IPS-15b (cell line): Measurements from ENCODE around the gene PLD5.

Experiments used
- H3K27me3 ChIP-seq: one replicate; pipeline ENCODE4 v1.6.1; 2013; ENCODE audit warnings: low read length; ENCODE audit not compliant: control insufficient read depth, insufficient read depth
- H3K36me3 ChIP-seq: one replicate; pipeline ENCODE4 v1.6.1; 2013; ENCODE audit warnings: low read length; ENCODE audit not compliant: control insufficient read depth, insufficient read depth
- H3K4me1 ChIP-seq: one replicate; pipeline ENCODE4 v1.6.1; 2013; ENCODE audit warnings: mild to moderate bottlenecking, low read length; ENCODE audit not compliant: control insufficient read depth, insufficient read depth
- H3K4me3 ChIP-seq: one replicate; pipeline ENCODE4 v1.5.1; 2013; ENCODE audit warnings: low read depth, low read length
- H3K9ac ChIP-seq: one replicate; pipeline ENCODE4 v1.6.1; 2013; ENCODE audit warnings: low read depth, mild to moderate bottlenecking, low read length
- H3K9me3 ChIP-seq: one replicate; pipeline ENCODE4 v1.6.1; 2013; ENCODE audit warnings: mild to moderate bottlenecking, low read length; ENCODE audit not compliant: control insufficient read depth, insufficient read depth

The PLD5 gene

DNA sequence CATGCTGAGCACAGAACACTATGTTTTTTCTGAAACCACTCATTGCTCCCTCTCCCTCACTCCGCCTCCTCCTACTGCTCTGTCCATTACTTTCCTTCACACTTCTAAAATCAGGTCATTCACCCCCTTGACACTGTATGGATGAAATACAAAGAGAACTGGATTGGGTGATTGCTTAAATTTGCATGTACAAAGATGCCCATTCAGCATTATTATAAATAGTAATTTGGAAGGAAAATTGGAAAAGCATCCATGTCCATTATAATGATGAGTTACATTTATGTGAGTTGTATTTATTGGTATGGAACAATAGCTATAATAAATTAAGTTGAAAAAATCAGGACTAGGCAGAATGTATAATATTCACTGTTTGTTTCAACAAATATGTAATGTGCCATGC lies 83.7 kb downstream of the PLD5 start:
- no peaks in the 10 kb centered on the region for H3K27me3 ChIP-seq
- H3K9me3 ChIP-seq = no peaks in the 10 kb centered on the region
- H3K4me1 ChIP-seq = no peaks in the 10 kb centered on the region
- no peak overlapping the region for H3K4me3 ChIP-seq
- no peaks in the 10 kb centered on the region for H3K36me3 ChIP-seq
- H3K9ac ChIP-seq = no peak overlapping the region

DNA sequence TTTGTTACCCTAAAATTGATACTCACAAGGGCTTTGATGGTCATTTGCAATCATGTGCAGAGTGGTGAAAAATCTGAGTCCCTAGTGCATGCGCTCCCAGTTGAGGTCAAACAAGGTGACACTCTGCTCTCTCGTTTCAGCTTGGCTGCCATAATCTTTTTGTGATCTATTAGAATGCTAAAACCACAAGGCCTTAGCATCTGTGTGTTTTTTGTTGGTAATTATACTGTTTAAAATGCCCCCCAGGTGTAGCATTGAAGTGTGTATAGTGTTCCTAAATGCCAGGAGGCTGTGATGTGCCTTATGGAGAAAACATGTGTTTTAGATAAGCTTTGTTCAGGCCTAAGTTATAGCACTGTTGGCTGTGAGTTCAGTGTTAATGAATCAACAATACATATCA lies 89.3 kb downstream of the PLD5 start:
- Histone ChIP-seq H3K9me3 (no peaks in the 10 kb centered on the region), H3K9ac (no peak overlapping the region), H3K4me1 (no peaks in the 10 kb centered on the region), H3K4me3 (no peak overlapping the region), H3K36me3 (no peaks in the 10 kb centered on the region), H3K27me3 (no peaks in the 10 kb centered on the region)

DNA sequence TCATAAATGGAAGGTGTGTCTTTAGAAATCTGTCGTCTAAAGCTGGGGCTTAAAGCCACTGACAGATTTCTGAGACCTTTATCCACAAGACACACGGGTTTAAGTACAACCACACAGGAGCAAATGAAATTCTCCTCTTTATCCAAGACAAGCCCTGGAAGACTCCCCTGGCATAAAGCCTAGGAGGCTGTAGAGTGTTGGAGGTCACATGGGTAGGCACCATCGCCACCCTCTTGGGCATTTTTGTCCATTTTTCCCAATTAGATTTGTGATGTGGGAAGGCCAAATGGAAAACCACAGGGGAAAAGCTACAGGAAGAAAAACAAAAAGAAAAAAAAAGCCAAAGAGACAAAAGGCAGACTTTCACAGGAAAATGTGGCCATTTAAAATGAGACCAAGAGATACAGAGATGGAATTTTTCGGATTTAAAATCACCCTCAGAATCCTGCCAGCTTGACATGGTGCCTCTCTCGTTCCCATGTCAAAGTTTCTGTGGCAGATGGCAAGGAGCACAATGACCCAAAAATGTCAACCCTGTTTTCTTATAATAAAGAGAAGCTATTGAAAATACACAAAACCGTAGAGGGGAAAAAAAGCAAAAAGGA lies 91.9 kb downstream of the PLD5 start:
- Histone ChIP-seq H3K9ac (no peak overlapping the region), H3K4me1 (no peaks in the 10 kb centered on the region), H3K9me3 (no peaks in the 10 kb centered on the region), H3K27me3 (no peaks in the 10 kb centered on the region), H3K36me3 (no peaks in the 10 kb centered on the region), H3K4me3 (no peak overlapping the region)

DNA sequence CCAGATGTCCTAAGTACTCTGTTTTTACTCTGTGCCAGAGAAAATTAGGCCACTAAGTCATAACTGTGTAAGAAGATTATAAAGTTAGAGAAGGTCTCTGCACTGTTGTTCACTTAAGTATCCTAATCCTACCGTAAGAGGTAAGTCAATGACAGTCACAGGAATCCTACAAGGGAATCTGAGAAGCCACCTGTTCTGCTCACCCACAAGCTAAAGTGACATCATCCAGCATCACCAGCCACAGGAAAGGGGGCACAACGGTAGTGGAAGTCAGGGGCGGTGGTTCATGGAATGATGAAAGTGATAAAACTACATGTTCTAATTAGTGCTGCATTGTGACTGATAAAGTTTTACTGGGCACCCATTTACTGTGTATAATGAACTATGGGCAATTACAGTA lies 92.7 kb downstream of the PLD5 start:
- H3K4me1 ChIP-seq = no peaks in the 10 kb centered on the region
- H3K36me3 ChIP-seq = no peaks in the 10 kb centered on the region
- no peak overlapping the region for H3K9ac ChIP-seq
- no peaks in the 10 kb centered on the region for H3K9me3 ChIP-seq
- no peaks in the 10 kb centered on the region for H3K27me3 ChIP-seq
- no peak overlapping the region for H3K4me3 ChIP-seq

DNA sequence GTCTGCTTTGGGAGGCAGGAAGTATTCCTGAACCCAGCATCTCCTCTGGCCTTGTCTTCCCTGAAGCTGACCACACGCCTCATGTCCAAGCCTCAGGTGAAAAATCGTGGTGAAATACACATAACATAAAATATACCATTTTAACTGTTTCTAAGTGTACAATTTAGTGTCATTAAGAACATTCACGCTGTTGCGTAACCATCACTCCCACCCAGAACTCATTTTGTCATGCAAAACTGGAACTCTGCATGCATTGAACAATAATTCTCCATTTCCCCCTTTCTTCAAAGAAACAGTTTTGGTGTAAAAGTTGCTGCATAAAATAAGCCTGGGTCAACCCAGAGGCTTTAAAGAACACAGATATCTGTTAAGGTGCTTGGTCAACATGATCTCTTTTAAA lies 93.5 kb downstream of the PLD5 start:
- Histone ChIP-seq H3K9me3 (no peaks in the 10 kb centered on the region), H3K36me3 (no peaks in the 10 kb centered on the region), H3K27me3 (no peaks in the 10 kb centered on the region), H3K4me3 (no peak overlapping the region), H3K4me1 (no peaks in the 10 kb centered on the region), H3K9ac (no peak overlapping the region)

DNA sequence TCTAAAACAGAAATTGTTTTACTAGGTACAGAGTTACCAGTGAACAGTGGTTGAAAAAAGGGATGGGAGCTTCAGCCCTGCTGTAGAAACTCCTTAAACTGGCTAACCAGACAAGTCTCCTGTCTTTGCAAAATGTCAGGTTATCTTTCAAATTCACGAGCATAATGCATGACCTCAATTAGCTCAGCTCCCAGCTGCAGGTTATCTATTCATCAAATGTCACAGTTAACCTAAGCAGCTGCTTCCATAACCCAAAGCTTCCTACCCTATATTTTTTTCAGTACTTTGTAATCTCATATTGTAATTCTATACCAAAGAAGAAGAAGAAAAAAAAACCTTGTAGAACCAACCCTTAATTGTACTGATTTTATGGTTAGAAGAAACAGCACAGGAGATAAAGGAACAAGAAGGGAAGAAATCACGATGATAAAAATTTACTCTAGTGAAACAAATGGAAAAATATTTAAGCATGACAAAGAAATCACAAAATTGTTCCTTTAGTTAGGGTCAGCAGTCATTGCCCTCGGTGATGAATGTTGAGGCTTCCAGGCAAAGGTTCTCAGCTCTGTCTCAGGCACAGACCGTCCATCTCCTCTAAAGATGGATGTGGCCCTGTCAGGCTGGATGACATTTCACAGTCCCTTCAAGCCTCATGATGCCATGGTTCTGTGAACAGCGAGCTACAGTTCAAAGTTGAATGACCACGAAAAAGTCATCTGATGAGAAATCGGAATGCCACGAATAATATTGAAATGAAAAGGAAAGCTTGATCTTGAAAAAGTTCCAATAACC lies 95.9 kb downstream of the PLD5 start:
- Histone ChIP-seq H3K36me3 (no peaks in the 10 kb centered on the region), H3K27me3 (no peaks in the 10 kb centered on the region), H3K9me3 (no peaks in the 10 kb centered on the region), H3K9ac (no peak overlapping the region), H3K4me1 (no peaks in the 10 kb centered on the region), H3K4me3 (no peak overlapping the region)

DNA sequence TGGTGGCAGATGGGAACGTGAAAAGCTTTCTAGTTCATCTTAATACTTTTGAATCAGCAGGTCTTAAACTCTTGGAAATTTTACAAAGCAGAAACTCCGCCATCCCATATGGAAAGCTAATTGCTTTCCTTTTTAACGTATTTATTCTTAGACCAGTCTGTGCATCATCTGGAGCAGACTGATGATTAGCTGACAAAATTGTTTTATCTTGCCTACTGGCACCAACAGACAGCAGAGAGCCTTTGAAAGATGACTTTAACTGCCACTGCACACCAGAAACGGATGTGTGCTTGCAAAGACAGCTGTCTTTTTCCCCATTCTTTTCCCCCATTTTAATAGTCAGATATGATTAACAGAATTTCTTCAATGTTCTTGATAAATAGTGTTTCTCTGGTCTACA lies 97.0 kb downstream of the PLD5 start:
- H3K9ac ChIP-seq = no peak overlapping the region
- no peak overlapping the region for H3K4me3 ChIP-seq
- H3K36me3 ChIP-seq = no peaks in the 10 kb centered on the region
- H3K4me1 ChIP-seq = no peaks in the 10 kb centered on the region
- H3K9me3 ChIP-seq = no peaks in the 10 kb centered on the region
- H3K27me3 ChIP-seq = no peaks in the 10 kb centered on the region

DNA sequence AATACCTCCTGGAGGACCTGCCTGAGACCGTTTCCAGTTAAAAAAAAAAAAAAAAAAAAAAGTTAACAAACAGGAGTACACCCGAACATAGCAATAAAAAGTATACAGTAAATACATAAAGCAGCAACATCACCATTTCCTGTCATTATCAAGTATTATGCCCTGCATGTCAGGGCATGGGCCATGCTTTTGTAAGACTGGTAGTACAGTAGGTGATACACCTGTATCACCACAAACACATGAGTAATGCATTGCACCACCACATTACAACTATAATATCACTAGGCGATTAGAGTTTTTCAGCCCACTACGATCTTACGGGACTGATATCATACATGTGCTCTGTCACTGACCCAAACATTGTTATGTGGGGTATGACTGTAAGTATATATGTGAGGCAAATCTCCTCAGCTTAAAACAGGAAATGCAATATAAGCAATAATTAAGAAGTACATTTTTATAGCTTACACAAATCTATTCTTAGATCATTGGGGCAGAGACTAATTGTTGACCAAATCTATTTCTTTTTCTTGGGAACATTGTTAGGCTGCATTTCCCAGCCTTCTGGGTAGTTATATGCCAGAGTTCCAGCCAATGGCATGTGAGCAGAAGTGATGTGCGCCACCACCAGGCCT lies 98.1 kb downstream of the PLD5 start:
- H3K27me3 ChIP-seq = no peaks in the 10 kb centered on the region
- no peaks in the 10 kb centered on the region for H3K36me3 ChIP-seq
- H3K9ac ChIP-seq = no peak overlapping the region
- no peak overlapping the region for H3K4me3 ChIP-seq
- no peaks in the 10 kb centered on the region for H3K9me3 ChIP-seq
- H3K4me1 ChIP-seq = no peaks in the 10 kb centered on the region

DNA sequence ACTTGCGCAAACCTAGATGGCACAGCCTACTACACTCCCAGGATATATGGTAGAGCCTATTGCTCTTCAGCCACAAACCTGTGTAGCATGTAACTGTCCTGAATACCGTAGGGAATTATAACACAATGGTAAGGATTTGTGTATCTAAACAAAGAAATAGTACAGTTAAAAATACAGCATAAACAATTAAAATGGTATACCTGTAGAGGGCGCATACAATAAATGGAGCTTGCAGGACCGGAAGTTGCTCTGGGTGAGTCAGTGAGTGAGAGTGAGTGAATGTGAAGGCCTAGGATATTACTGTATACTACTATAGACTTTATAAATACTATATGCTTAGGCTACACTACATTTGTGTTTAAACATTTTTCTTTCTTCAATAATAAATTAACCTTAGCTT lies 99.3 kb downstream of the PLD5 start:
- Histone ChIP-seq H3K4me1 (no peaks in the 10 kb centered on the region), H3K27me3 (no peaks in the 10 kb centered on the region), H3K9ac (no peak overlapping the region), H3K36me3 (no peaks in the 10 kb centered on the region), H3K9me3 (no peaks in the 10 kb centered on the region), H3K4me3 (no peak overlapping the region)

DNA sequence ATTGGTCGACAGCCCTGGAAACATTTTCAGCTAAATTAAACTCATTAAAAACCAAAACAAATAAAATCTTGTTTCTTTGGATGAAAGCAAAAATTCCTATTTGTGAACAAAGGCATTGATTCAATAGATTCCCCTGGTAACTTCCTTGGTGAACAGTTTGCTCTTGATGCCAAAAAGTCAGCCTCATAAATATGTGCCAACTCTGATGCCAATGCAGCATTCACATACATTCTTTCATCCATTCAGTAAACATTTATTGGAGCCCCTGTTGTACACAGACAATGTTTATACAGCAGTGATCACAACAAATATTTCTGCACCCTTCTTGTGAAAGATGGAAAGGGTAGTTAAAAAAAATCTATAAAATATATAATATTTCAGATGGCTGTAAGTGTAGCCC lies 107.8 kb downstream of the PLD5 start:
- Histone ChIP-seq H3K9ac (no peak overlapping the region), H3K4me3 (no peak overlapping the region)

DNA sequence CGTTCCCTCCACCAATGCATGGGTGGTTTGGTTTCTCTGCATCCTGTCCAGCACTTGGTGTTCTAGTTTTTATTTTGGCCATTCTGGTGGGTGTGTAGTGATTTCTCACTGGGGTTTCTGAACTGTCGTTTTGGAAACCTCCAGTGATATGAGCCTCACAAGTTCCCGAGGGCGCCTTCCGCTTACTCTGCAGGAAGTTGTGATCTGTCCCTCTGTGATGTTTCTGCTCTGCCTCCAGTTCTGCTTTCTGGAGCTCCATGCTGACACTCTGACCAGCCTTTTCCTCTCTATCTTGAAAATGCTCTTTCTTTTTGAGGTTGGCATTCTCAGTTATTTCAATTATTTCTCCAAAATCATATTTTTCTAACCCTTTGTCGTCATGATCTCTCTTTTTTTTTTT lies 111.6 kb downstream of the PLD5 start:
- Histone ChIP-seq H3K9me3 (no peaks in the 10 kb centered on the region), H3K9ac (no peak overlapping the region), H3K4me3 (no peak overlapping the region), H3K4me1 (peaks cover 5% of the 10 kb centered on the region), H3K36me3 (no peaks in the 10 kb centered on the region), H3K27me3 (no peaks in the 10 kb centered on the region)

More for the DNA sequence above, 107.8 kb downstream of the PLD5 start:
- H3K27me3 ChIP-seq = no peaks in the 10 kb centered on the region
- H3K36me3 ChIP-seq = no peaks in the 10 kb centered on the region
- no peaks in the 10 kb centered on the region for H3K9me3 ChIP-seq
- peaks cover 5% of the 10 kb centered on the region for H3K4me1 ChIP-seq

DNA sequence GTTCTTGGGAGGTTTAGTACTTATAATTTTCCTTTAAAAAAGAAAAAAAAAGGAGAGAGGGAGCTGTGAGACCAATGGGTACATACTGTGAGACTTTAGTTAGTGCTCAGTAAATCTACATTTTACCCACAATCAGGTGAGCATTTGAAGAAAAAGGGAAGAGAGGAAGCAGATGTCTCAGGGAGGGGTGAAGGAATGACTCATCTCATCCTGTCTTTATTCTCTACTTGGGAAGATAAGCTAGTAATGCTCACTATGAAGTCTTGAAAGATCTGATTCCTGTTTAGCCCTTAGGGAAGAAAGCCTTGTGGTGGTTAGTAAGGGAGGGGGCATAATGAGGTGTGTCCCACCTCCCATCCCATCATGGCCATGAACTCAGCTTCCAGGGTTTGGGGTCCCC lies 112.6 kb downstream of the PLD5 start:
- H3K9ac ChIP-seq = no peak overlapping the region
- no peaks in the 10 kb centered on the region for H3K36me3 ChIP-seq
- peaks cover 5% of the 10 kb centered on the region for H3K4me1 ChIP-seq
- H3K4me3 ChIP-seq = no peak overlapping the region
- H3K9me3 ChIP-seq = no peaks in the 10 kb centered on the region
- no peaks in the 10 kb centered on the region for H3K27me3 ChIP-seq
